Mononuclear cell (primary cell): ENCODE measurements around the gene CPEB4. TPM values are rescaled to one million over a fixed set of nuclear protein-coding genes. Genes with fewer than 3 reads are reported as not detected.

Experiments used
- H3K27me3 ChIP-seq: 2 replicates; pipeline ENCODE4 v1.6.0; 2011; ENCODE audit warnings: low read length, control low read depth; ENCODE audit not compliant: insufficient read depth
- H3K4me1 ChIP-seq: 2 replicates; pipeline ENCODE4 v1.5.1; 2011; ENCODE audit warnings: mild to moderate bottlenecking, low read length, control low read depth; ENCODE audit not compliant: insufficient read depth
- H3K4me3 ChIP-seq: 2 replicates; pipeline ENCODE4 v1.5.1; 2011; ENCODE audit warnings: mild to moderate bottlenecking, low read length, moderate library complexity
- H3K9me3 ChIP-seq: 2 replicates; pipeline ENCODE4 v1.5.1; 2011; ENCODE audit warnings: low read depth, mild to moderate bottlenecking, control low read depth, low read length
- total RNA-seq: library from RNA; depleted of rRNA; stranded (reverse); fragments of >200 nt; gene quantifications from one replicate; pipeline ENCODE4 v1.2.3, GENCODE V29; 2012

CPEB4 gene
- total RNA-seq, 1 donor = 59.1 TPM

DNA sequence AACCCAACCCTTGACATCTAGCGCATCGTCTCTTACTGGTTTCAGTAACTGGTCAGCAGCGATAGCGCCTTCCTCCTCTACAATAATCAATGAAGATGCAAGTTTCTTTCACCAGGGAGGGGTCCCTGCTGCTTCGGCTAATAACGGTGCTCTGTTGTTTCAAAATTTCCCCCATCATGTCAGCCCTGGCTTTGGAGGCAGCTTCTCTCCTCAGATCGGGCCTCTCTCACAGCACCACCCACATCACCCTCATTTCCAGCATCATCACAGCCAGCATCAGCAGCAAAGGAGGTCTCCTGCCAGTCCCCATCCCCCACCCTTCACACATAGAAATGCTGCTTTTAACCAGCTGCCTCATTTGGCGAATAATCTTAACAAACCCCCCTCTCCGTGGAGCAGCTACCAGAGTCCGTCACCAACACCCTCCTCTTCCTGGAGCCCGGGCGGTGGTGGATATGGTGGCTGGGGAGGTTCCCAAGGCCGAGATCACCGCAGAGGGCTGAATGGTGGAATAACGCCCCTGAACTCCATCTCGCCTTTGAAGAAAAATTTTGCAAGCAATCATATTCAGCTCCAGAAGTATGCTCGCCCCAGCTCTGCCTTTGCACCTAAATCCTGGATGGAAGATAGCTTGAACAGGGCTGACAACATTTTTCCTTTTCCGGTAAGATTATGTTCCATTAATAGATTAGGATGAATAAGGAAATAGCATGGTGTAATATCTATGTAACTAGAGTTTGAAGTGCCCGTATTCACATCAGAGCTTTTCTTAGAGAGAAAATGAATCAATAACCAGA, 2.2 kb downstream of the CPEB4 start:
- peaks cover 65% of the 10 kb centered on the region for H3K4me1 ChIP-seq
- no peaks in the 10 kb centered on the region for H3K9me3 ChIP-seq
- peak overlapping the region; percentile 96 for H3K4me3 ChIP-seq
- no peaks in the 10 kb centered on the region for H3K27me3 ChIP-seq

DNA sequence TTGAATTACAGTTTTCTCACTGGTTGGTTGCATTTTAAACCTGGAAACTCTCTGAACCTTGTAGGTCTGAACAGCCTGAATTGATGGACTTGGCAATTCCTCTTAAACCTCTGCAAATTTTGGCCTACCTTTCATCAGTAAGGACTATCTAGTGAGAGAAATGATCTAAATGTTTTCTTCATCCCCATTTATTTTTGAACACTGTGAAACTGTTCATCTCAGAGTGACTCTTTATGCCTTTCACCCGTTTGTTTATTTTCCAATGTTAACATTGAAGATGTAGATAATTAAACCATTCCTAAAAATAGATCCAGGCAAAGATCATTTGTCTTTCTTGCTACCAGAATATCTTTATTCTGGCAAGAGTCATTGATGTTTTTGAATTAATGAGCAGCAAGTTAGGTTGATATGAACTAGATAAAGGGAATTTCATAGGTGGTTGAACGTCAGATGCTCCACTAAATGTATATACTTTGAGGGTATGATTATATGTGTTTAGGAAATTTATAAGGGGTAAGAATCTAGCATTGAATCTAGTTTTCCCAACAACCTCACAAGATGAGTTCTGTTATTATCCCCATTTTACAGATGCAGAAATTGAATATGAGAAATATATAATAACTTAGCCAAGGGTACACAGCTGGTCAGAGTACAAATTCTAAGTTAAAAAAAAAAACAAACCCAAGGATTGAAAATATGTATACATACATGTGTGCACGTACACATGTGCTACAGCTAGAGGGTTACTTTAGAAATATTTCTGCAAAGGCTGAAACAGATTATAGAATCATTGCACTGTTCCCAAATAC, 3.4 kb downstream of the CPEB4 start:
- Histone ChIP-seq H3K9me3 (no peaks in the 10 kb centered on the region), H3K4me3 (no peak overlapping the region), H3K27me3 (no peaks in the 10 kb centered on the region), H3K4me1 (peaks cover 58% of the 10 kb centered on the region)

GRCh38 chr5:173893192-173893561, 5.0 kb downstream of the CPEB4 start:
- H3K4me3 ChIP-seq = no peak overlapping the region
- H3K4me1 ChIP-seq = peaks cover 49% of the 10 kb centered on the region
- H3K27me3 ChIP-seq = no peaks in the 10 kb centered on the region
- H3K9me3 ChIP-seq = no peaks in the 10 kb centered on the region

DNA sequence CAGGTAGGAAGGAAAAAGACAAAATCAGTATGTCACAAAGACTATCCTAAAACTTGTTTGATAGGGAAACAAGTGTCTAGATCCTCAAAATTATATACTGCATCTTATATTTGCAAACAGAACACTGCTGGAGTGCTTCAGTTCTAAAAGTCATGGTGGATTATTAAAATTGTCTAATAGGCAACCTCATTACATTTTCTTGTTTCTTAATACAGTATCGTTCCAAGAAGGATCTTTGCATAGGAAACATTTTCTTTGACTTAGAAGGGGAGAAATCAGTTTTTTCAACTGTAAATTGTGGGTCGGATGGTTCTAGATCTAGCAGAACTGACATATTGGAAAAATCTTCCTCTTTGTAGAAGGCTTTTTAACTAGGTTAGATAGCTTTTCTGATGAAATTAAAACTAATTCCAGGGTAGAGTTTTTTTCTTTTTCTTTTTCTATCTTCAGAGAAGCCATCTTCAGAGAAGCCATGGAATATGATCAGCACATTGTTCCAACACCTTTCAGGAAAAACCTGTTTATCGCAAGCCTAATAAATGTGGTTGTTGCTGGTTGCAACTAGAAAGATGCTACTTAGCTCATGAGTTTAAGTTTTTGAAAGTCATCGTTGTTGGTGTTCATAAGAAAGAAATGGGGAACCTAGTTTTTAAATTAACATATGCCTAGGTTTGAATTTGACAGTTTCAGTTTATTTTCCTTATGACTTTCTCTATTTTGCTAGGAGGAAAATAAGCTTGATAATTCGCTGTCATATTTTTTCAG, 7.4 kb downstream of the CPEB4 start:
- H3K4me1 ChIP-seq = peaks cover 34% of the 10 kb centered on the region
- no peaks in the 10 kb centered on the region for H3K27me3 ChIP-seq
- no peak overlapping the region for H3K4me3 ChIP-seq

DNA sequence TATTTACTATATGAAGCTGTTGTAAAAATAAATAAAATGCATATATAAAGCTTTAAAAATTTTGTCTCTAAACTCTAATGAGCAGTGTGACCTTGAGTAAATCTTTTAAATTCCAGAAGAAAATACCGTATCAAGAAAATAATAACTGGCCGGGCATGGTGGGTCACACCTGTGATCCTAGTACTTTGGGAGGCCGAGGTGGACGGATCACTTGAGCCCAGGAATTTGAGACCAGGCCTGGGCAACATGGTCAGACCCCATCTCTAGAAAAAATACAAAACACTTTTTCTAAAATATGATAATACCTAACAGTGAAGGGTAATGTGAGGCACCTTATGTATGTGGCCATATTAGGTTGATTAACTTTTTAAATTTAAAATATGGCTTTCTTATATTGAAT, 8.5 kb downstream of the CPEB4 start:
- Histone ChIP-seq H3K4me1 (peaks cover 27% of the 10 kb centered on the region), H3K4me3 (no peak overlapping the region), H3K27me3 (no peaks in the 10 kb centered on the region), H3K9me3 (no peaks in the 10 kb centered on the region)

More for the DNA sequence above, 7.4 kb downstream of the CPEB4 start:
- H3K9me3 ChIP-seq = no peaks in the 10 kb centered on the region

DNA sequence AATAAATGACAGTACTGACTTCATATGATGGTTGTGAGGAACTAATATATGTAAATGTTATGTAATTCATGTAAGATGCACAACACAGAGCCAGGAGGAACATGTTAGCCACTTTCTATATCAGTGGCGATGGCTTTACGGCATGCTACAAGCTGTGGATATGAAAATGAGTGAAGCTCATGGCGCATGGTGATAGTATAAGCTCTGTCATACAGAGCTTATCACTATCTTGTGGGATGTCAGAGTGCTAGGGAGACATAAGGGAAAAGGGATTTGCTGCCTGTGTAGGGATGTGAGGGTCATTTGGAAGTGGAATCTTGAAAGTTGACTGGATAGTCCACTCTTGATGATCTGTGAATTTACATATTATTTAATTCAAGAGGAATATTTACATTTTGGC, 13.6 kb downstream of the CPEB4 start:
- Histone ChIP-seq H3K4me1 (peaks cover 7% of the 10 kb centered on the region), H3K9me3 (no peaks in the 10 kb centered on the region), H3K4me3 (no peak overlapping the region), H3K27me3 (no peaks in the 10 kb centered on the region)

DNA sequence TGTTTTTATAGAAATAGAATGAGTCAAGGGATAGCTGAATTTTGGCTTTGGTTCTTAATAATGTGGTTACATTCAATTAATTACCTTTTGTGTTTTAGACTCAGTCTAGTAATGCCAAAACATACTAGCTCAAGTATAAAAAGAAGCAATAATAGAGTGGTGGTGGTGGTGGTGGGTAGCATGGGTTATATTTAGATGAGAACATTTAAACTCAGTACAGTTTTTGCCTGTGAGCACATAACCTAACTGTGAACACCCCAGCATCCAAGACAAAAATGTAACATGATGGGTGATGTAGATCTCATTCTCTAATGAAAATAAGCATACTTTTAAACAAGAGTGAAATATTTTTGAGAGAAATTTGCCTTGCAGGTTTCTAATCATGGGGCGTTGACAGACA, 14.2 kb downstream of the CPEB4 start:
- H3K27me3 ChIP-seq = no peaks in the 10 kb centered on the region
- peaks cover 14% of the 10 kb centered on the region for H3K4me1 ChIP-seq
- no peaks in the 10 kb centered on the region for H3K9me3 ChIP-seq
- no peak overlapping the region for H3K4me3 ChIP-seq

DNA sequence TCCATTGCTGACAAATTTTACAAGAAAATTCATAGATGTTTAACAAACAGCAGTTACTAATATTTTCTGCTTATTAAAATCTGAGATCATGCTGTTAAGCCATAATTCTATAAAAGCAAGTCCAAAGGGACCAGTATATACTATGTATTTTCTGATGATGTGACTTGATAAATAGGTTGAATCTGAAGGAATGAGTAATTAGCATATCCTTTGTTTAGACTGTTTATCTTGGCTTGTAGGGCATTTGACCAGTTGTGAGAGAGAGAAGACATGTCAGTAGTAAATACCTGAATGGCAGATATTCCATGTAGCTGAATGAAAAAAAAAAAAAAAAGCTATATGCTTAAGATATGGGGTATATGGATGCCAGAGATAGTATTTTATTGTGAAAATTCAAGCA, 14.6 kb downstream of the CPEB4 start:
- Histone ChIP-seq H3K4me1 (peaks cover 18% of the 10 kb centered on the region), H3K4me3 (no peak overlapping the region), H3K27me3 (no peaks in the 10 kb centered on the region), H3K9me3 (no peaks in the 10 kb centered on the region)

- Histone ChIP-seq H3K4me1 (peaks cover 26% of the 10 kb centered on the region), H3K27me3 (no peaks in the 10 kb centered on the region), H3K9me3 (no peaks in the 10 kb centered on the region), H3K4me3 (no peak overlapping the region)
These were observed 15.4 kb downstream of the CPEB4 start for GRCh38 chr5:173903396-173904140.

GRCh38 chr5:173904151-173904550, 16.0 kb downstream of the CPEB4 start:
- H3K27me3 ChIP-seq = no peaks in the 10 kb centered on the region
- H3K4me3 ChIP-seq = no peak overlapping the region
- no peaks in the 10 kb centered on the region for H3K9me3 ChIP-seq
- H3K4me1 ChIP-seq = peaks cover 26% of the 10 kb centered on the region

- no peaks in the 10 kb centered on the region for H3K9me3 ChIP-seq
- peaks cover 30% of the 10 kb centered on the region for H3K4me1 ChIP-seq
- no peak overlapping the region for H3K4me3 ChIP-seq
- no peaks in the 10 kb centered on the region for H3K27me3 ChIP-seq
These were observed 19.1 kb downstream of the CPEB4 start for GRCh38 chr5:173907284-173907683.

DNA sequence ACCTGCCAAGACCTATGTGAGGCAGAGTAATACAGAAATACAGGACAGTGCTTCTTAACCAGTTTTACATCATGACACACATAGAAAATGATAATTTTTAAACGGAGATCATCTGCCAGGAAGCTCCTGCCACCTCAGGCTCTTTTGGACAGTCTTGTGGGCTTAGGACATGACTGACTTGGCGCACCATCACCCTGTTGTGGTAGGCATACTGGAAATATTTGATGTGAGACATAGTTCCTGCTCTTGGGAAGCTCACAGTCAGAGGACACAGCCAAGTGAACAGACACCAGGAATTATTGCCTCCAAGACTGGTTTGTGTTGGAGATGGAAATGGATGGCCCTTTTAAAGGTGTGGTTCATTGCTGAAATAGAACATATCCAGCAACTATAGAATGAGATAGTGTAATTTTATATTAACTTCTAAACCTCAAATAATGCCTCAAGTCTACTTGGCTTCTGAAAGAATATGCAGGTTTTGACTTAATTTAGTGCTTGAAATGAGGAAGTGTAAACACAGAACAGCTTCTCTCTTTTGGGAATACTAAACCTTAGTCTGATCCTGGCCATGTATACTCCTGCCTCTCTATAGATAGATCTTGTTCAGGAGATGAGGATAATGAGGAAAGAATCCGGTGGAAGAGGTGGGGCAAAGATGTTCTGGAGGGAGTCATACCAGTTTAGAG, 19.7 kb downstream of the CPEB4 start:
- Histone ChIP-seq H3K4me1 (peaks cover 30% of the 10 kb centered on the region), H3K9me3 (no peaks in the 10 kb centered on the region), H3K4me3 (no peak overlapping the region), H3K27me3 (no peaks in the 10 kb centered on the region)

DNA sequence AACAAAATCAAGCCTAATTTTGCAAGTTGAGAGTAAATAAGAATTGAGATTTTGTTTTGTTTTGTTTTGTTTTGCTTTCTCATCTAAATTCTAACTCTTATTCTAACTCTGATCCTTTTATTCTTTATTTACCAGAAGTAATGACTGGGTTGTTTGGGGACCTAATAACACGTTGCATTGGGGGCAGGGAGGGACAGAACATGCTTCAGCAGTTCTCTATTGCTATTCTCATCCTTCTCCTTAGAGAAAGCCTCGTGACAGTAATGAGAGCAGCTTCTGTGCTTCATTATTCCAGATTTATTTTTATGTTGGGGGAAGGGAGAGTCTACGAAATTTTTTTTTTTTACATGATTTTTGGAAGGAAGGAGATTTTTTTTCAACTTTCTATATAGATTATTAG, 21.1 kb downstream of the CPEB4 start:
- no peaks in the 10 kb centered on the region for H3K9me3 ChIP-seq
- H3K4me1 ChIP-seq = peaks cover 24% of the 10 kb centered on the region
- H3K27me3 ChIP-seq = no peaks in the 10 kb centered on the region
- H3K4me3 ChIP-seq = no peak overlapping the region

DNA sequence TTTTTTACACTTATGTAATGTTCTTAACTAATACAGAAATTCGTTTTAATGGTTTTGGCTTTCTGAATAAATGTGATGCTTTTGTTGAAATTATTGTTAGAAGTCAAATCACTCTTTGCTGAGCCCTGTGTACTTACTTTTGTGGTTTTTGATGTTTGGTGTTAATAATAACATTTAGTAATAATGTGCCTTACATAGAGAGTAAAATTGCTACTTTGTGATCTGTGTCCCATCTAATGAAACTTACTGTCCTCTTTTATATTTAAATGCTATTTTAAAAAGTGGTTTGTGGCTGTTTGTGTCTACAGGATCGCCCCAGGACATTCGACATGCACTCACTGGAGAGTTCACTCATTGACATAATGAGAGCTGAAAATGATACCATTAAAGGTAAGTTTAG, 22.1 kb downstream of the CPEB4 start:
- H3K4me1 ChIP-seq = peaks cover 24% of the 10 kb centered on the region
- no peaks in the 10 kb centered on the region for H3K9me3 ChIP-seq
- no peaks in the 10 kb centered on the region for H3K27me3 ChIP-seq
- H3K4me3 ChIP-seq = no peak overlapping the region
